GM12891 (cell line): ENCODE measurements around the gene CCL13.

ENCODE experiments used
- DNase-seq: peaks from one replicate; pipeline ENCODE4 v3.0.0; 2011; ENCODE audit warnings: low spot score; ENCODE audit not compliant: insufficient read length
- FAIRE-seq: peaks from 2 replicates; lab custom pipeline; 2011; peaks lifted over from hg19 to GRCh38; lab: Jason Lieb, UNC
- PAX5 ChIP-seq: IDR thresholded peaks from 2 replicates; pipeline ENCODE4 v1.6.1; 2011; ENCODE audit warnings: low read length, moderate library complexity, mild to moderate bottlenecking; ENCODE audit not compliant: insufficient read depth, severe bottlenecking
- POLR2A ChIP-seq: IDR thresholded peaks from 2 replicates; pipeline ENCODE4 v1.6.1; 2011; ENCODE audit warnings: low read depth, low read length, control low read depth
- POLR2AphosphoS5 ChIP-seq: IDR thresholded peaks from 2 replicates; pipeline ENCODE4 v1.6.1; 2011; ENCODE audit warnings: low read depth, low read length, control low read depth
- POU2F2 ChIP-seq: IDR thresholded peaks from 2 replicates; pipeline ENCODE4 v1.6.1; 2011; ENCODE audit warnings: low read depth, mild to moderate bottlenecking, control low read depth, low read length, moderate library complexity
- SPI1 ChIP-seq: IDR thresholded peaks from 2 replicates; pipeline ENCODE4 v1.6.1; 2011; ENCODE audit warnings: low read depth, low read length, control low read depth
- TAF1 ChIP-seq: IDR thresholded peaks from 2 replicates; pipeline ENCODE4 v1.6.1; 2011; ENCODE audit warnings: low read depth, low read length, control low read depth

CCL13 gene

GRCh38 chr17:34379868-34380267 lies 23.6 kb downstream of the CCL13 start:
- DNase-seq (no peak), FAIRE-seq (no peak)
- TF ChIP-seq SPI1 (no peak), TAF1 (no peak), POLR2AphosphoS5 (no peak), POU2F2 (no peak), POLR2A (no peak), PAX5 (no peak)

DNA sequence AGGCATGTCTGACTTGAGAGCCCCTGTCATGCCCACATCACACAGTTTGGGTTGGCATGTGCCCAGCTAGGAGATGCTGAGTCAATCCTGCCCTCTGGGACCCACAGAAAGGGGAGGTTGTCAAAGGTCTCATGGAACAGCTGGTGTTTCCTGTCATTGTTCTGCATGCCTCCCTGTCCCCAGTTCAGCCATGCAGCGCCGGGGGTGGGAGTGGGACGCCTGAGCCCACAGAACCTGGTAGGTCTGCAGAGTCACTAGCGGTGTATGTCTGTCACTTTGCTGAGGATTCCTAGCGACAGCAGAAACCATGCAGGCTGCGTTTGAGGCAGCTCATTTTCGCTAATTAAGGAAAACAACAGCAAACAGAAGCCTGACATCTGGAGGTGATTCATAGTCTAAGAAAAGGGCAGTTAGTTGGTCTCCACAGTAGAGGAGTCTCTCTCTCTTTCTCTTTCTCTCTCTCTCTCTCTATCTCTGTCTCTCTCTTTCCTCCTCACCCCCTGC lies 26.4 kb downstream of the CCL13 start:
- no peak for TF ChIP-seq POLR2AphosphoS5
- DNase-seq (no peak), FAIRE-seq (no peak)

DNA sequence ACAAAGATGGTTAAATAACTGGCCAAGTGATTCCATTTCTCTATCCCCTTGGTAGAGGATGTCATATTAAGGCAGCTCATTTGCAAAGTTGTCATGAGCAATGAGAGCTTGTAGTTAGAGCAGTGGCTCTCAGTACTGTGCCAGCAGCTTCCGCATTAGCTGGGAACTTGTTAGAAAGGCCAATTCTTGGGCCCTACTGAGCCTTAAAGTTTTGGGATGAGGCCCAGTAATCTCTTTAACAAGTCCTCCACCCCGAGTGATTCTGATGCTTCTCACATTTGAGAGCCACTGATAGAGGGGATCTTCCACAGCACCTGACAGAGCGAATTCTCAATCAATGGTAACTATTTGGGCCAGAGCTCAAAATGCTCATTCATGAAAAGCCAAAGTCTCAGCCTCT lies 26.9 kb downstream of the CCL13 start:
- TF ChIP-seq POLR2AphosphoS5 (no peak), SPI1 (no peak), PAX5 (no peak), POU2F2 (no peak), TAF1 (no peak), POLR2A (no peak)
- no peak for FAIRE-seq
- no peak for DNase-seq

- TF ChIP-seq PAX5 (no peak), POLR2AphosphoS5 (no peak), POU2F2 (no peak), TAF1 (no peak), SPI1 (no peak), POLR2A (no peak)
- FAIRE-seq (no peak), DNase-seq (no peak)
These were observed 28.0 kb downstream of the CCL13 start for GRCh38 chr17:34384271-34384670.

DNA sequence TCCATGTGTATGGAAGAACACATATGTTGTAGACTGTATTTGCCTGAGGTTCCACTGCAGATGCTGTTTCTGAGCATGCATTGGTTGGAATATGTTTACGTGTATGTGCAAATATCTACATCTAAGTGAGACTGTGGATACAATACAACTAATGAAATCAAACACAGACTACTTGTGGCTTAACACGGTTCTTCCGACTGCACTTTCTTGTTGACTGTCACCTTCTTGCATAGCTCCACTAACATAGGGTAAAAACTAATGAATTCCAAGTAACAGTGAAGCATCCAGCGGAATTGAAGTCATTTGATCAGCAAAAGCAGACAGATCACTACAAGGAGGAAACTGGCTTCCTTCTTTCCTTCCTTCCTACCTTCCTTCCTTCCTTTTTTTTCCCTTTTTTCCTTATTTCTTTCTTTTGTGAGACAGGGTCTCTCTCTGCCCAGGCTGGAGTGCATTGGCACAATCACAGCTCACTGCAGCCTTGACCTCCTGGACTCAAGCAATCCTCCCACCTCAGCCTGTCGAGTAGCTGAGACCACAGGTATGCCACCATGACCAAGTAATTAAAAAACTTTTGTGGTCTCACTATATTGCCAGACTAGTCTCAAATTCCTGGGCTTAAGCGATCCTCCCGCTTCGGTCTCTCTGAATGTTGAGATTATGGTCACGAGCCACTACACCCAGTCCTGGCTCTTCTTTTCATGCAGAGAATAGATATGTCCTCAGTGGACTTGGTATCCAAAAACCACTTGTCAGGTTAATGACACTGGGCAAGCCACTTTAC lies 28.7 kb downstream of the CCL13 start:
- TF ChIP-seq TAF1 (no peak), PAX5 (no peak)
- FAIRE-seq (no peak), DNase-seq (no peak)

GRCh38 chr17:34386343-34386696 lies 30.0 kb downstream of the CCL13 start:
- no peak for FAIRE-seq
- no peak for TF ChIP-seq SPI1
- no peak for TF ChIP-seq POLR2AphosphoS5
- TF ChIP-seq POU2F2, result no peak
- no peak for TF ChIP-seq PAX5
- no peak for TF ChIP-seq TAF1
- TF ChIP-seq POLR2A, result no peak

GRCh38 chr17:34386697-34387550 lies 30.6 kb downstream of the CCL13 start:
- FAIRE-seq (no peak), DNase-seq (no peak)
- no peak for TF ChIP-seq TAF1
- no peak for TF ChIP-seq SPI1
- no peak for TF ChIP-seq POU2F2
- no peak for TF ChIP-seq POLR2A
- no peak for TF ChIP-seq PAX5
- no peak for TF ChIP-seq POLR2AphosphoS5

More at GRCh38 chr17:34386343-34386696, 30.0 kb downstream of the CCL13 start:
- no peak for DNase-seq

DNA sequence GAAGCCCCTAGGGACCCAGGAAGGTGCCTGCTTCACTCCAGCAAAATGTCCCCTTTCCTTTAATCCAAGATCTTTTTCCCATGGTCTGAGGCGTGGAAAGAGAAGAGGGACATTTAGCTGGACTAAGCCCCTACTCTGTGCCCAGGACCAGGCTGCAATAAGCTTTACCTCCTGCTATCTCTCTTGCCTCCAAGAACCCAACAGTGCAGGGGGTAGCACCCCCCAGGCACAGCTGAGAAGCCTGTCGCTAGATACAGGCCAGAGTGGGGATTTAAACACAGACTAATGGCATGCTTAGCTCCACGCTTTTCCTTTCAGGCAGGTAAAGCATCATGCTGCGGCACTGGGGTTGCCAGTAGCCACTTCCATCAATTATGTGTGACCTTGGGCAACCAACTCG lies 31.3 kb downstream of the CCL13 start:
- FAIRE-seq (no peak), DNase-seq (no peak)
- TF ChIP-seq POLR2A, result no peak
- no peak for TF ChIP-seq POLR2AphosphoS5
- TF ChIP-seq TAF1, result no peak

- FAIRE-seq, result no peak
- TF ChIP-seq SPI1 (no peak), PAX5 (no peak), POU2F2 (no peak), POLR2A (no peak), POLR2AphosphoS5 (no peak), TAF1 (no peak)
- DNase-seq, result no peak
These were observed 33.0 kb downstream of the CCL13 start for GRCh38 chr17:34389126-34389750.
